Measurements from ENCODE around the gene SLC22A1.
"Not testable (repeated sequence)": the region's sequence is repeated elsewhere in the genome, so short reads cannot be mapped to it uniquely, and the experiment has no call there.

Gene SLC22A1

GRCh38 chr6:160162030-160162566, 40.5 kb downstream of the SLC22A1 start:
- no peak overlapping the region for H3K9ac ChIP-seq (ENCODE audit: low read length)
- H3K4me3 ChIP-seq (ENCODE audit: low read length), result no peak overlapping the region
- H2BK15ac ChIP-seq (replicated peaks; ENCODE audit: low read depth), result no peak overlapping the region
- no peak for DNase-seq
- no CpG with 5 or more reads among the region's 5 CpGs for WGBS (ENCODE audit: extremely low coverage, insufficient coverage, low lambda C conversion rate)
- no peaks in the 10 kb centered on the region for H3K79me1 ChIP-seq (ENCODE audit: low read length)
- no peaks in the 10 kb centered on the region for H3K79me2 ChIP-seq (ENCODE audit: control insufficient read depth, insufficient read depth, low read length)
- no peak overlapping the region for H3K18ac ChIP-seq (ENCODE audit: low read length)
- H2AK5ac ChIP-seq (ENCODE audit: low read length), result no peak overlapping the region
- no peak overlapping the region for H3K56ac ChIP-seq (ENCODE audit: low read length)
- H3K36me3 ChIP-seq (ENCODE audit: control insufficient read depth, insufficient read depth, low read length), result no peaks in the 10 kb centered on the region
- no peak overlapping the region for H3K27ac ChIP-seq (ENCODE audit: low read depth, low read length)
- H3K4ac ChIP-seq (ENCODE audit: low read depth, low read length), result no peak overlapping the region
- no peak overlapping the region for H3K4me2 ChIP-seq (ENCODE audit: low read length)
- no peak overlapping the region for H4K8ac ChIP-seq (ENCODE audit: low read depth, low read length)
- H2BK120ac ChIP-seq (ENCODE audit: low read depth, low read length), result no peak overlapping the region
- H3K23ac ChIP-seq (ENCODE audit: low read length), result no peak overlapping the region
- H3K27me3 ChIP-seq (ENCODE audit: insufficient read depth, low read length, poor library complexity), result no peaks in the 10 kb centered on the region
- H2BK5ac ChIP-seq (ENCODE audit: low read length), result no peak overlapping the region
- H4K5ac ChIP-seq (ENCODE audit: low read length), result no peak overlapping the region
- H3K4me1 ChIP-seq (ENCODE audit: control insufficient read depth, low read depth, low read length), result no peaks in the 10 kb centered on the region

- no peak overlapping the region for H2AK5ac ChIP-seq (ENCODE audit: low read length)
- no peak overlapping the region for H2BK15ac ChIP-seq (replicated peaks; ENCODE audit: low read depth)
- no peaks in the 10 kb centered on the region for H3K4me1 ChIP-seq (ENCODE audit: control insufficient read depth, low read depth, low read length)
- no peak overlapping the region for H3K4ac ChIP-seq (ENCODE audit: low read depth, low read length)
- no peak overlapping the region for H4K5ac ChIP-seq (ENCODE audit: low read length)
- H2BK5ac ChIP-seq (ENCODE audit: low read length), result no peak overlapping the region
- H3K9ac ChIP-seq (ENCODE audit: low read length), result no peak overlapping the region
- no peaks in the 10 kb centered on the region for H3K36me3 ChIP-seq (ENCODE audit: control insufficient read depth, insufficient read depth, low read length)
- no peak for DNase-seq
- no peak overlapping the region for H4K8ac ChIP-seq (ENCODE audit: low read depth, low read length)
- no peak overlapping the region for H3K23ac ChIP-seq (ENCODE audit: low read length)
- no peak overlapping the region for H3K18ac ChIP-seq (ENCODE audit: low read length)
- no peaks in the 10 kb centered on the region for H3K79me1 ChIP-seq (ENCODE audit: low read length)
- H3K4me2 ChIP-seq (ENCODE audit: low read length), result no peak overlapping the region
- no peaks in the 10 kb centered on the region for H3K27me3 ChIP-seq (ENCODE audit: insufficient read depth, low read length, poor library complexity)
- H3K79me2 ChIP-seq (ENCODE audit: control insufficient read depth, insufficient read depth, low read length), result no peaks in the 10 kb centered on the region
- no peak overlapping the region for H3K27ac ChIP-seq (ENCODE audit: low read depth, low read length)
- no peak overlapping the region for H2BK120ac ChIP-seq (ENCODE audit: low read depth, low read length)
- no peak overlapping the region for H3K56ac ChIP-seq (ENCODE audit: low read length)
- WGBS (ENCODE audit: extremely low coverage, insufficient coverage, low lambda C conversion rate), result no CpG with 5 or more reads among the region's 8 CpGs
- no peak overlapping the region for H3K4me3 ChIP-seq (ENCODE audit: low read length)
Observed at GRCh38 chr6:160163425-160163824, 41.8 kb downstream of the SLC22A1 start.

- H3K79me1 ChIP-seq (ENCODE audit: low read length), result no peaks in the 10 kb centered on the region
- no peaks in the 10 kb centered on the region for H3K4me1 ChIP-seq (ENCODE audit: control insufficient read depth, low read depth, low read length)
- H3K18ac ChIP-seq (ENCODE audit: low read length), result no peak overlapping the region
- H3K56ac ChIP-seq (ENCODE audit: low read length), result no peak overlapping the region
- no peak for DNase-seq
- no peaks in the 10 kb centered on the region for H3K36me3 ChIP-seq (ENCODE audit: control insufficient read depth, insufficient read depth, low read length)
- H3K4ac ChIP-seq (ENCODE audit: low read depth, low read length), result no peak overlapping the region
- no peaks in the 10 kb centered on the region for H3K27me3 ChIP-seq (ENCODE audit: insufficient read depth, low read length, poor library complexity)
- H3K23ac ChIP-seq (ENCODE audit: low read length), result no peak overlapping the region
- WGBS (ENCODE audit: extremely low coverage, insufficient coverage, low lambda C conversion rate), result no CpG with 5 or more reads among the region's 7 CpGs
- no peak overlapping the region for H3K27ac ChIP-seq (ENCODE audit: low read depth, low read length)
- no peak overlapping the region for H2BK15ac ChIP-seq (replicated peaks; ENCODE audit: low read depth)
- H3K4me2 ChIP-seq (ENCODE audit: low read length), result no peak overlapping the region
- no peak overlapping the region for H3K4me3 ChIP-seq (ENCODE audit: low read length)
- H3K9ac ChIP-seq (ENCODE audit: low read length), result no peak overlapping the region
- H2BK120ac ChIP-seq (ENCODE audit: low read depth, low read length), result no peak overlapping the region
- no peak overlapping the region for H4K8ac ChIP-seq (ENCODE audit: low read depth, low read length)
- no peak overlapping the region for H2AK5ac ChIP-seq (ENCODE audit: low read length)
- no peak overlapping the region for H4K5ac ChIP-seq (ENCODE audit: low read length)
- H2BK5ac ChIP-seq (ENCODE audit: low read length), result no peak overlapping the region
- no peaks in the 10 kb centered on the region for H3K79me2 ChIP-seq (ENCODE audit: control insufficient read depth, insufficient read depth, low read length)
Observed at GRCh38 chr6:160163912-160164311, 42.3 kb downstream of the SLC22A1 start.

GRCh38 chr6:160165928-160166327, 44.3 kb downstream of the SLC22A1 start:
- not testable (repeated sequence) for H4K5ac ChIP-seq (ENCODE audit: low read length); H3K56ac ChIP-seq (ENCODE audit: low read length); H3K9ac ChIP-seq (ENCODE audit: low read length); H2BK5ac ChIP-seq (ENCODE audit: low read length); H3K4me3 ChIP-seq (ENCODE audit: low read length); H2AK5ac ChIP-seq (ENCODE audit: low read length); H3K18ac ChIP-seq (ENCODE audit: low read length); H3K4me2 ChIP-seq (ENCODE audit: low read length); H2BK120ac ChIP-seq (ENCODE audit: low read depth, low read length); H3K4ac ChIP-seq (ENCODE audit: low read depth, low read length); H3K27ac ChIP-seq (ENCODE audit: low read depth, low read length); H3K4me1 ChIP-seq (ENCODE audit: control insufficient read depth, low read depth, low read length); H3K79me2 ChIP-seq (ENCODE audit: control insufficient read depth, insufficient read depth, low read length); H4K8ac ChIP-seq (ENCODE audit: low read depth, low read length); H3K79me1 ChIP-seq (ENCODE audit: low read length); H3K36me3 ChIP-seq (ENCODE audit: control insufficient read depth, insufficient read depth, low read length); DNase-seq; H3K23ac ChIP-seq (ENCODE audit: low read length); H3K27me3 ChIP-seq (ENCODE audit: insufficient read depth, low read length, poor library complexity); H2BK15ac ChIP-seq (replicated peaks; ENCODE audit: low read depth)
- WGBS (ENCODE audit: extremely low coverage, insufficient coverage, low lambda C conversion rate), result no CpG with 5 or more reads among the region's 3 CpGs

GRCh38 chr6:160167604-160168399, 46.2 kb downstream of the SLC22A1 start:
- H3K4me3 ChIP-seq (ENCODE audit: low read length), result no peak overlapping the region

More at GRCh38 chr6:160167604-160168399, 46.2 kb downstream of the SLC22A1 start:
- Histone ChIP-seq H4K5ac (ENCODE audit: low read length) (no peak overlapping the region), H3K27ac (ENCODE audit: low read depth, low read length) (no peak overlapping the region), H3K23ac (ENCODE audit: low read length) (no peak overlapping the region), H2BK15ac (replicated peaks; ENCODE audit: low read depth) (no peak overlapping the region), H3K79me1 (ENCODE audit: low read length) (no peaks in the 10 kb centered on the region), H3K56ac (ENCODE audit: low read length) (no peak overlapping the region), H3K79me2 (ENCODE audit: control insufficient read depth, insufficient read depth, low read length) (no peaks in the 10 kb centered on the region), H3K27me3 (ENCODE audit: insufficient read depth, low read length, poor library complexity) (no peaks in the 10 kb centered on the region), H4K8ac (ENCODE audit: low read depth, low read length) (no peak overlapping the region), H3K36me3 (ENCODE audit: control insufficient read depth, insufficient read depth, low read length) (no peaks in the 10 kb centered on the region), H3K4me1 (ENCODE audit: control insufficient read depth, low read depth, low read length) (no peaks in the 10 kb centered on the region), H3K18ac (ENCODE audit: low read length) (no peak overlapping the region), H2BK5ac (ENCODE audit: low read length) (no peak overlapping the region), H2AK5ac (ENCODE audit: low read length) (no peak overlapping the region), H3K9ac (ENCODE audit: low read length) (no peak overlapping the region), H3K4me2 (ENCODE audit: low read length) (no peak overlapping the region), H2BK120ac (ENCODE audit: low read depth, low read length) (no peak overlapping the region), H3K4ac (ENCODE audit: low read depth, low read length) (no peak overlapping the region)
- no CpG with 5 or more reads among the region's 7 CpGs for WGBS (ENCODE audit: extremely low coverage, insufficient coverage, low lambda C conversion rate)
- no peak for DNase-seq

Data from mesendoderm (in vitro differentiated cells).